NB4 (cell line): ENCODE measurements around the gene RGS8.

Experiments
- CTCF ChIP-seq: IDR thresholded peaks from one replicate; pipeline ENCODE4 v1.5.1; 2012; ENCODE audit warnings: low read depth, low read length
- POLR2A ChIP-seq: IDR thresholded peaks from 2 replicates; pipeline ENCODE4 v1.6.1; 2011; ENCODE audit warnings: mild to moderate bottlenecking; ENCODE audit not compliant: insufficient read length; ENCODE audit errors: extremely low read depth

- TF ChIP-seq POLR2A (no peak), CTCF (no peak)
Measured at GRCh38 chr1:182643699-182644098, 40.7 kb downstream of the RGS8 start.
